GM21529 (cell line): Measurements from ENCODE around the gene ASXL2.

Experiments
- ATAC-seq: cut with Tn5 transposase; IDR thresholded peaks from one replicate; pipeline ENCODE4 v1.9.1; 2021; ENCODE audit not compliant: unreplicated experiment

ASXL2 gene

DNA sequence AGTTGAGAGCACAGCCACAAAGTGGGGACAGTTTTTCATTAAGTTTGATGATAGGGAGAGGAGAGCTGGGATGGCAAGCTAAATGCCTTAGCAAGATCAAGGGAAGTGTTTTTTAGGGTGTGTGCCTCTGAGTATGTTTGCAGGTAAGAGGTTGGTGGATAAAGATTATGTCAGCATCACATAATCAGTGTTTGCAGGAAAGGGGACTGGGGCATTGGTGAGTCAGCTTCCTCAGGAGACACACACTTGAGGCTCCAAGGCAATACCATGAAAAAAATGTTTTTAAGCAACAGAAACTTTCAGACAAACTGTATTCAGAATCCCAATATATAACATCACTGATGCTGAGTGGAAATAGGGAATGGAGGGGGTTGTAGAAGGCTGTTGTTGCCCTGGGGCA lies 179.5 kb downstream of the ASXL2 start:
- no peak for ATAC-seq

- ATAC-seq: no peak
Measured at GRCh38 chr2:25697559-25698341, 180.5 kb downstream of the ASXL2 start.

- ATAC-seq: no peak
Measured at GRCh38 chr2:25692737-25693445, 185.4 kb downstream of the ASXL2 start.

GRCh38 chr2:25692143-25692542 lies 186.1 kb downstream of the ASXL2 start:
- ATAC-seq: no peak

DNA sequence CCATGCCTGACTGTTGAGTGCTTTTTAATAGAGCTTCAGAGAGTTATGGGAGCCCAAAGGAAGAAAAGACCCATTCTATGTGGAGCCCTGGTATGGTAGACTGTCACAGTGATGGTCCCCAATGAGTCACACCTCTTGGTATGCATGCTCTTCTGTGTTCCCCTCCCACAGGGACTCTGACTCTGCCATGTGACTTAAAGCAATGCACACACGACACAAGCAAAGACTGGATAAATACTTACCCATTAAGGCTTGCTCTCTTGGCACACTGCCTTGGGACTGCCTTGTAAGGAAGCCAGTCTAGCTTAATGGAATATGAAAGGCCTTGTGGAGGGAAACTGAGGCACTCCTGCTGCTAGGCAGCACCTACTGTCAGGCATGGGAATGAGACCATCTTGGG lies 188.2 kb downstream of the ASXL2 start:
- no peak for ATAC-seq

- ATAC-seq: no peak
Measured at GRCh38 chr2:25688236-25688635, 190.1 kb downstream of the ASXL2 start.

- ATAC-seq: no peak
Measured at GRCh38 chr2:25685741-25686140, 192.5 kb downstream of the ASXL2 start.

GRCh38 chr2:25684577-25685473 lies 193.5 kb downstream of the ASXL2 start:
- ATAC-seq: no peak
